NCI-H82 treated with DMSO at 0.1 percent for 48 hours (cell line): ENCODE data around the gene CREM.

Experiments used
- DNase-seq: peaks from one replicate; lab custom pipeline; 2025; ENCODE audit not compliant: unreplicated experiment; lab: John Stamatoyannopoulos, UW

CREM gene

DNA sequence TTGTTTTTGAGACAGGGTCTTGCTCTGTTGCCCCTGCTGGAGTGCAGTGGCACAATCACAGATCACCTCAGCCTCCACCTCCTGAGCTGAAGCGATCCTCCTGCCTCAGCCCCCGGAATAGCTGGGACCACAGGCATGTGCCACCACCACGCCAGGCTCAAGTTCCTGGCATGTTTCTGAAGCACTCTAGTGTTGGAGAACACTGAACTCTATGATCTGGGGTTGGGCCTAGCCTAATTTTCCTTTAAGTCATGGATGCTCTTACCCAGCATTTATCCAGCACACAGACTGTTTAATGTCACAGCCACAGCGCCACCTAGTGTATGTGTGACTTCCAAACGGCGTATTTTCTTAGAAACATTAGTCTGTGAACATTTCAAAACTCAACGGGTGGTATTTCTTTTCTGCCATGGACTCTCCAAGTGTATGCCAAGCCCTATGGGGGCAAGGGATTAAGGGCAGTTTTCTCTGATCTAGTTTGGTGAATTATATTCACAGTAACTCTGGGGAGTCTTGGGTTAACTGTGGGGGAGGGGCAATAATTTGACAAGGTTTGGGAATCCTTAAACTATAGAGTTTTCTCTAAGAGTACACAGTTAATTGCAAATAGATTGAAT is 91.8 kb downstream of the CREM start:
- peak; percentile 58 for DNase-seq

DNA sequence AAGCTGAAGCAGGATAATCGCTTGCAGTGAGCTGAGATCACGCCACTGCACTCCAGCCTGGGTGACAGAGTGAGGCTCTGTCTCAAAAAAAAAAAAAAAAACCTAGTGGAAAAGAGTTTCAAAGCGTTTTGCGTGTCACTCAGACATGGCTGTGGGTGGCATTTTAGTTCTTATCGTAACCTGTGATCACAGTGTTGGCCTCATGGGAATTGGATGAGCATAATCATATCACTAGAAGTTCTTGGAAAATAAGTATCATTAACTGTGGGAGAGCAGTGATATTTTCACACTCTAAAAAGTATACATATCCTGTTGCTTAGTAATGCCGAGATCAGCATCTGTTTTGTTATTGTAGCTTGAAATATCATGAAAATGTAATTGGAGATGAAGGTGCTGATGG is 92.6 kb downstream of the CREM start:
- no peak for DNase-seq

DNA sequence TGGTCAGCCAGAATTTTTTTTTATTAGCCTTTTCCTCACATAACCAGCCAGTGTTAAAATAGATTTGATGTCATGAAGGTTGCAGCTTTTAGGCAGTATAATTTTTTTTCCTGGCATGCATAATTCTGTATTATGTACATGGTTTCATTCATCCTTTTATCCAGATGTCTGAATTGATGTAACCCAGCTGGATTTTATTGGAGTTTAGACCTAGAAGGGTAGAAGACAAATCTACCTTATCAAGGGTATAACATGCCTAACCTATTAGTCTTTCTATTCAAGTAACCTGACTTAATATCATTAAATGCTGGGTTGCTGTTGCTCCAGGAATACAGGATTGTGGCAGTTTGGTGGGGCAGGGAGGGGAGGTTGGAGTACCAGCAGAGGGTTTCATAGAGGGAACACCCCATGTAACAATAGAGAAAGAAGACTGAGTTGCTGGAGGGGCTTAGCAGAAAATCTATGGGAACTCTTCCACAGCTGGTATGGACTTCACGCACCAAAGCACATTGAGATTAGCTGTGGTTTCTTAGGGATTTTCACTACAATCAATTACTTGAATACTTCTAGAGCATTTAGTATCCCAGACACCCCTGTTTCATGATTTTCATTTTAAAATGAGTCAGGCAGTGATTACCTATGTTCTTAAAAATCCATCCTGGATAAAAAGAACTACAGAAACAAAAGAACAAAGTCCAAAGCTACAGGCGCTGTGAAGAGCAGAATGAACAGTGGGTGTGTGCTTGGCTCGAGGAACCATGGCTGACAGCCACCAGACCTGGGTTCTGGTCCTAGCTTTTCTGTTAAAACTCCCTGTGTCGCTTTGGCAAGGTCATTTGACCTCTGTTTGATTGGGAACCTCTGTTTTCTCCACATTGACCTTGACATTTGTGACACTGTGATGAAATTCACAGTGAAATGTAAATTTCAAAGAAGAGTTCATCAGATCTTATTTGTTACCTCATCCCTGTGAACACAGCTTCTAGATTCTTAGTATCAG is 93.5 kb downstream of the CREM start:
- peak; percentile 53 for DNase-seq

DNA sequence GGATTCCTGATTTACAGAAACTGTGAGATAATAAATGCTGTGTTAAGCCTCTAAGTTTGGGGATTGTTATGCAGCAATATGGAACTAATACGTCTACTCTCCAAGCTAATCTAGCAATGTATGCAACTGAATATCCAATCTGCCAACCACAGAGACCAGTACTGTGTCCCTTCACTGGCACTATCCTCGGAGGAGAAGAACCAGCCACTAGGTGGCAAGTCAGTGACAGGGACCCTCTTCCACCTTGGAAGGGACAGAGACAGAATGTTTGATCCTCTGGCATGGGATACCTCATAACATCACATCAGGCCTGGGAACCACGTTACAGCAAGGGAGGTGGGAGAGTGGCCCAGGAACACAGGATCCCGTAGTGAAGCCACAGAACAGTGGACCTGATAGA is 96.4 kb downstream of the CREM start:
- no peak for DNase-seq

DNA sequence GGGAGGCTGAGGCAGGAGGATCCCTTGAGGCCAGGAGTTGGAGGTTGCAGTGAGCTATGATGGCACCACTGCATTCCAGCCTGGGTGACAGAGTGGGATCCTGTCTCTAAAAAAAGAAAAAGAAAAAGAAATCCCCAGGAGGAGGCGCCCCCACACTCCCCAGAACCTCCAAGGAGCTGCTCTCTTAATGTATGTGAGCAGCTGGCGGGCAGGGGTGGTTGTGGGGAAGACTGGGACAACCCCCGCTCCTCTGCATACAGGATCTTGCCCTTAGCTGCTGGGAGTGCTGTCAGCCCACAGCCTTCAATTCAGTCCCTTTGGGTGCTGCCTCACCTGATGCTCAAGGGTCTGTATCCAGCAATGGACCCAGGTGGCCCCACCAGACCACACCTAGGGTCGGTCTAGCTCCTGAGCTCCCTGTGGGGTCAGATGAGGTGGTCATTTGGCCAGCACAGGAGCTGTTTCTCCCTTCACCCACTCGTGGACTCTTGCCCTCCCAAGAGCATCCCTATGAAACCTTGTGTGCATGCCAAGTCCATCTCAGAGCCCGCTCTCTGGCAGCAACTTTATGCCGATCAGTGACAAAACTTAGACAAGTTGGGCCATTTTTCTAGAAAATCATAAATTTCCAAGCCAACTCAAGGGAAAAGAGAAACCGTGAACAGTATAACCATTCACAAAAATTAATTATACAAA is 97.5 kb downstream of the CREM start:
- no peak for DNase-seq

DNA sequence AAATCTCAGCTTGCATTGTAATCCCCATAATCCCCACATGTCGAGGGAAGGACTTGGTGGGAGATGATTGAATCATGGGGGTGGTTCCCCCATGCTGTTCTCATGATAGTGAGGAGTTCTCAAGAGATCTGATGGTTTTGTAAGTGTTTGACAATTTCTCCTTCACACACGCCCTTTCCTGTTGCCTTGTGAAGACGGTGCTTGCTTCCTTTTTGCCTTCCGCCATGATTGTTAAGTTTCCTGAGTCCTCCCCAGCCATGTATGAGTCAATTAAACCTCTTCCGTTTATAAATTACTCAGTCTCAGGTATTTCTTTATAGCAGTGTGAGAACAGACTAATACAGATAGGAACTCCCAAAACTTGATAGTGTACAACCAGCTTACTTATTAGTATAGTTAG is 98.6 kb downstream of the CREM start:
- DNase-seq, result no peak

DNA sequence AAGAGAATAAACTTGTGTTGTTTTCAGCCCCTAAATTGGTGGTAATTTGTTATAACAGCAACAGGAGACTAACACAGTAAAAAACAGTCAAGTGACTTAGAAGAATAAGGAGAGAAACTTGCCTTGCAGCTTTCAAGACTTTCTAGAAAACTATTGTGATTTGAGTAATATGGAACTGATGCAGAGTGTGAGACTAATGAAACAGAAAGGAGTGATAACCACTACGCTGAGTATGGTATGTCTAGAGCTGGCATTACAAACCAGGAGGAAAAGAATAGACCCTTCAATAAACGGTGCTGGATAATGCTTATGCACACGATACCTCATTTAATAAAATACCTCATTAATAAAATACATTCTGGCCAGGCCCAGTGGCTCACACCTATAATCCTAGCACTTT is 99.9 kb downstream of the CREM start:
- peak; percentile 14 for DNase-seq

DNA sequence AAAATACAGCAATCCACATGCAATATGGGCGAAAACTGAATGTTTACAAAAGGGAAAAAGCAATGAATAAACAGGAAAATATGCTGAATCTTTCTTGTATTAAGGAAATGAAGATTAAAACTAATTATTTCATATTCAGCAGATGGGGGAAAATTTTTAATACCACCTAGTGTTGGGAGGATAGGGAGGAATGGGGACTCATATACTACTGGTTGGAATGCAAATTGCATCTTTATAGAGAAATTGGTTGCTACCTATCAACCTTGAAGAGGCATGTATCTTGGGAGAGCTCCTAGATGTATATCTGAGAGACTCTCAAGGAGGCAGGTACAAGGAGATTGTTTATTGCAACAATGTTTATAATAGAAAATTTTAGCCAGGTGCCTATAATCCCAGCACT is 101.4 kb downstream of the CREM start:
- DNase-seq, result no peak

DNA sequence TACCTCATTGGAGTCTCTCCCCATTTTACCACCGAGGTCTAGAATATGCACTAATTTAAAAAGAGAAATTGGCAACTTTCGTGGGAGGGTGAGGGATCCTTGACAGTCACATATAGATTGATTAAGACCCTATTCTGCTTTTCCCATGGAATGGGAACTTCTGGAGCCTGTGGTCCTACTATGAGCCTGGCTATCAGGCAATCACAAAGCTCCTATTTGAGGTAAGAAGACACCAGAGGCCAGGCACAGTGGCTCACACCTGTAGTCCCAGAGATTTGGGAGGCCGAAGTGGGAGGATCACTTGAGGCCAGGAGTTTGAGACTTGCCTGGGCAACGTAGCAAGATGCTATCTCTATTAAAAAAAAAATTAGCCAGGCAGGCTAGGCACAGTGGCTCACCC is 105.0 kb downstream of the CREM start:
- no peak for DNase-seq

DNA sequence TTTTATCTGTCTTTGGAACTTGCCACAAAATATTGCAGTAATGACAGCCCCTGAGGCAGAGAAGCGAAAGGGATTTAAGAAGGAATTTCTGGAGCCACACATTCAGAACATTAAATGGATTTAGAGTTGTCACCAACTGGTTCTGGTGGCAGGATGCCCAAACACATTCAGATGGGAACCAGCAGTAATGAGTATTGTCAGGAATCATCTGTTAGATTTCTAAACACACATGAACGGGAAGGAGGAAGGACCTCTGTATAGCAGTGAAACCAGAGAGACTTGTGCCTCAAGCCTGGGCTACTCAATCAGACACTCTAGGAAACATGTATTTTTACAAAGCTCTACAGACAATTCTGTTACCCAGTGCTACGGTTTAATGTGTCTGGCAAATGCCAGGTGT is 105.9 kb downstream of the CREM start:
- DNase-seq, result no peak

DNA sequence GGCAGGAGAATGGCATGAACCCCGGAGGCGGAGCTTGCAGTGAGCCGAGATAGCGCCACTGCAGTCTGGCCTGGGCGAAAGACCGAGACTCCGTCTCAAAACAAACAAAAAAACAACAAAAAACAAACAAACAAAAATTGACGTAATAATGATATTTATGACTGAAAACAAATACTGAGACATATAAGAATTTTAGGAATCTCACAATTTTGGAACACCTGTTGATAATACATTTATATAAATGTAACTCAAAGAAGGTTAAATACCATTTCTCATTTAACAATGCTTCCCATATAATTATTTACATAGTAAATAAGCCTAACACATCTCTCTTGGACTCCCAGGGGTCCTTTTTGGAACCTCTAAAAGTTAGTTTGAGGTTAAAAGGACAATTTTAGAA is 107.4 kb downstream of the CREM start:
- no peak for DNase-seq

DNA sequence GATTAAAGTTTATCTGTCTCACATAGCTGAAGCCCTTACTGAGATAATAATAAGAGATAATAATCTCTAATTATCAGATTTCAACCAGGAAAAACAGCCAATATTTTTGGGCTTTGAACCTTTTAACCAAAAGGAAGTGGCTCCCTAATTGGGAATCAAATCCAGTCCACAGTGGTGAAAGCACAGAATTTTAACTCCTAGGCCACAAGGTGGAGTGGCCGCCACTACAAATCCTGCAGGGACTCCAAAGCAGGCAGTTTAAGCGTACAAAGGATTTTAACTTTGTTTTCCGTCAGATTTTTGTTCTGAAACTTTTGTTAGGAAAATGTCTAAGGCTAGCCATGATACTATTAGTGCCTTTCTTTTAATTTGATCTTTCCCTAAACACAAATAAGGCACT is 110.1 kb downstream of the CREM start:
- no peak for DNase-seq

DNA sequence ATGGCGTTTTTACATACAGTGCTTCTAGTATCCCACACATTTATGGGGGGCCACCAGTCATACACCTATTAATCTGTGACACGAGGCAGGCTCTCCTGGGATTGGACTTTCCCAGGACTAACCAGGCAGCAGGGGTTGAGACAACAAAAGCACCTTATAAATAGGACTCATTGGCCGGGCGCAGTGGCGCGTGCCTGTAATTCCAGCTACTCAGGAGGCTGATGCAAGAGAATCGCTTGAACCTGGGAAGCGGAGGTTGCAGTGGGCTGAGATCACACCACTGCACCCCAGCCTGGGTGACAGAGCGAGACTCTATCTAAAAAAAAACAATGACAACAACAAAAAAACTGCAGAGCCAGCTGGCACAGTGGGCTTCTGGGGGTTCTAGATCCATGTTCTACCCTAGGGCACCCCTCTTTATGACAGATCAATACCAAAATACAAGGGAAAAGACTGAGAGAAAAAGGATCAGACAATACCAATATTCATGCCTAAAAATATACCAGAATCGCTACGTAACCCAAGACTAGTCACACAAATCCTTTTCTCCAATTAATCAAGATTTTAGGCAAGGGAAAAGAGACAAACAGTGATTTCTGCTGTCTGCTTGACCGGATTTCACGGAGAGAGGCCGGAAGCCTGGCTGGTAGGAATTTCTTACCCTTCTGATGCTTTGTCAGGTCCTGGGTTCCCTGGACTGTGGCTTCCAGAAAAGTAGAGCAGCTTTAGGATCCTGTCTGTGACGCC is 111.3 kb downstream of the CREM start:
- DNase-seq, result no peak

DNA sequence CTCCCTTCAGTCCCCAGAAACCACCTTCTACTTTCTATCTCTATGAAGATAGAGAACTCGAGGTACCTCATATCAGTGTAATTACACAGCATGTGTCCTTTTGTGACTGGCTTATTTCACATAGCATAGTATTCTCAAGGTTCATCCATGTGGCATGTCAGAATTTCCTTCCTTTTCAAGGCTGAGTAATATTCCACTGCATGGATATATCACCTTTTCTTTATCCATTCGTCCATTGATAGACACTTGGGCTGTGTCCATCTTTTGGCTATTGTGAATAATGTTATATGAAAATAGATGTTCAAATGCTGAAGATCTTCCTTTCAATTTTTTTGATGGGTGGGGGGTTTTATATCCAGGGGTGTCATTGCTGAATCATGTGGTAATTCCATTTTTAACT is 117.9 kb downstream of the CREM start:
- no peak for DNase-seq

DNA sequence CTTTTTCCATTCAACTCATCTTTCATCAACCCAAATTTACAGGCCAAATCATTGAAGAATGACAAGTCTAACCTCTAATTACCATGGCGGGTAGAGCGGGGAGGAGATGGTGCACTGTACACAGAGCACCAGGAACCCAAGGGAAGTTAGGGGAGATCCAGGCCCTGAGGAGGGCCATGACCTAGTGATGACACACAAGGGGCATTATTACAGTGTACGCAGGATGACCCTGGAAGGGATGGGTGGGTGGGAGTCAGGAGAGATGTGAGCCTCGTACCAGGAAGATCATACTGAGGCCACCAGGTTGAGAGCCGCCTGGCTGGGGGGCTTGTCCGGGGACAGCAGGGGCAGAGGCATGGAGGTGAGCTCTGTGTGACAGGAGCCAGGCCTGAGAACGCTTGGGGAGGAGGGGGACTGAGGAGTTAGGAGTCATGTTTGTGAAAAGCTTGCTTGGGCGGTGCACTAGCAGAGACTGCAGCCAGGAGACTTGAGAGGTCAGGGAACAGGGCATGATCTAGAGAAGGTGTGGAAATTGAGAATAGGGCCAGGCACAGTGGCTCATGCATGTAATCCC is 120.2 kb downstream of the CREM start:
- DNase-seq, result no peak

DNA sequence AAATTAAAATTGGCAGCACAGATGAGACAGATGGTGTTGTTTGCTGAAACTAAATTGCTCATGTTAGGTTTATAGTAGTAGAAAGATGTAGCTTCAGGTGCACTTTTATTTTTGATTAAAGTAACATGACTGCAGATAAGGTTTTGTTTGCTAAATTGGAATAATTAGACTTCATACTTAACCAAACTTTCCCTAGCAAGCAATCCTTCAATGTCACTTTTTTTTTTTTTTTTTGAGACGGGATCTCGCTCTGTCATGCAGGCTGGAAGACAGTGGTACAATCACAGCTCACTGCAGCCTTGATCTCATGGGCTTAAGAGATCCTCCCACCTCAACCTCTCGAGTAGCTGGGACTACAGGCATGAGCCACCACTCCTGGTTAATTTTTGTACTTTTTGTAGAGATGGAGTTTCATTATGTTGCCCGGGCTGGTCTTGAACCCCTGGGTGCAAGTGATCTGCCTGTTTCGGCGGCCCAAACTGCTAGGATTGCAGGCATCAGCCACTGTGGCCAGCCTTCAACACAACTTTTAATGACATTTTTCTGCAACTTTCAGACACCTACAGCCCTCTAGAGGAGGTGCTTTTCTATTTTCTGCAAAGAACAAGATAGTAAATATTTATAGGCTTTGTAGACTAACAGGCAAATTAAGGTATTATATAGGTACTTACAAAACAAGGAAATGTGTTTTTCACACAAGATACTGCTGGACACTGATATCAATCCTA is 124.9 kb downstream of the CREM start:
- no peak for DNase-seq

DNA sequence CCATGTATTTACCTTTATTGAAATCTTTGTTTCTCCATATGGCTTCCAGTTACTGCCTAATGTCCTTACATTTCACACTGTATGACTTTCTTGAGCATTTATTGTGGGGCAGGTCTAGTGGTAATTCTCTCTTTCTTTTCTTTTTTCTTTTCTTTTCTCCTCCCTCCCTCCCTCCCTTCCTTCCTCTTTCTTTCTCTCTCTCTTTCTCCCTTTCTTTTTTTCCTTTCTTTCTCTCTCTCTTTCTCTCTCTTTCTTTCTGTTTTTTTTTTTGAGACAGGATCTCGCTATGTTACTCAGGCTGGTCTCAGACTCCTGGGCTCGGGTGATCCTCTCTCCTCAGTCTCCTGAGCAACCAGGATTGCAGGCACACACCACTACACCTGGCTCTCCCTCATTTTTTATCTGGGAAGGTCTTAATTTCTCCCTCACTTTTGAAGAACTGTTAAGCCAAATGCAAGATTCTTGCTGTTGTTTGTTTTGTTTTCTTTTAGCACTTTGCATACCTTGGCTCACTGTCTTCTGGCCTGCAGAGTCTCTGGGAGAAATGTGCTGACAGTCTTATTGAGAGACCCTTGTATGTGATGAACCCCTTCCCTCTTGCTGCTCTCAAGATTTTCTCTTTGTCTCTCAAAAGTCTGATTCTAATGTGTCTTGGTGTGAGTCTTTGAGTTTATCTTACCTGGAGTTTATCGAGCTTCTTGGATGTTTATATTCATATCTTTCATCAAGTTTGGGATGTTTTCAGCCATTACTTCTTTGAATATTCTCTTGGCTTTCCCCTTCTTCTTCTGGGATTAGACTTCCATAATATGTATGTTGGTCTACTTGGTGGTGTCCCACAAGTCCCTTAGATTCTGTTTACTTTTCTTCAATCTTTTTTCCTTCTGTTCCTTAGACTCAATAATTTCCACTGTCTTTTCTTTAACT is 130.7 kb downstream of the CREM start:
- no peak for DNase-seq

DNA sequence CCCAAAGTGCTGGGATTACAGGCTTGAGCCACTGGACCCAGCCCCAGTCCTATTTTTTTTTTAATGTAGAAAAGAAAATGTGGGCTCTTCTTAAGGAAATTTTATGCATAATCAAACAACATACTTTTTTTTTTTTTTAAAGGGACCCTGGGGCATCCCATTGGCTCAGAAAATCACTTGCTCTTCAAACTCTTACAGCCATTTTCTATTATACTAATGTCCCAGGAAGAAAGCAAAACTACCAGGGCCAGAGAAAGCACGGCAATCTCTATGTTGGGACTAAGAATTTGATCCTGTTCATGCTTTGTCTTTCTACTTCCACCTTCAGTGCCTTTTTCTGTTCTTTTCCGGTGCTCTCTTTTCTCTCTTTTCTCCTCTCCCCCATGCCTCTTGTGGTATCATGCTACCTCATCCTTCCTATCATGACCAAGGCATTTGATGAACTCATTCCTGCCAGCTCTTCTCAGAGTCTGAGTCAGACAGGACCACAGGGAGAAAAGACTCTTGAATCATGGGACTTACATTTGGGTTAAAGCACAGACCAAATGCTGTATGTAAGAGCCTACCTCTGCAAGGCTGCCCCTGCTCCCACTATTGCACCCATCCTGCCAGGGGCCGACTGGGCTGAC is 133.2 kb downstream of the CREM start:
- DNase-seq, result no peak

DNA sequence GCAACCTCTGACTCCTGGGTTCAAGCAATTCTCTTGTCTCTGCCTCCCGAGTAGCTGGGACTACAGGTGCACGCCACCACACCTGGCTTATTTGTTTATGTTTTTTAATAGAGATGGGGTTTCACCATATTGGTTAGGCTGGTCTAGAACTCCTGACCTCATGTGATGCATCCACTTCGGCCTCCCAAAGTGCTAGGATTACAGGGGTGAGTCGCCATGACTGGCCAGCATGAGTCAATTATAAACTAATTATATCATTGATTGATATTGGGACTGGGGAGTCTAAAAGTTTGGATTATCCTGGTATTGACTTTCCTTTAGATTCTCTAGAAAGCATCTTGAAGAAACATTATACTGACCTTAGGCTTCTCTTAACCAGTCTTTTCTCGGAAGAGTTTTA is 135.8 kb downstream of the CREM start:
- no peak for DNase-seq
